B cell (primary cell): ENCODE measurements around the gene GRIP1. TPM values are rescaled to one million over a fixed set of nuclear protein-coding genes. Genes with fewer than 3 reads are reported as not detected.

Experiments used
- ATAC-seq: fragments of 200-7000 bp; cut with Tn5 transposase; one replicate; pipeline ENCODE4 v1.10.0; 2021; ENCODE audit warnings: low read depth, mild to moderate bottlenecking, moderate number of reproducible peaks, moderate library complexity
- CTCF ChIA-PET: fragments of 350-600 bp; sonication (Branson Sonifier 250); formaldehyde crosslinking; loops from one replicate; lab custom pipeline; 2021; ENCODE audit warnings: antibody characterized with exemption, inconsistent platforms; lab: Charles Lee
- POLR2A ChIA-PET: fragments of 350-600 bp; sonication (Branson Sonifier 250); formaldehyde crosslinking; loops from one replicate; lab custom pipeline; 2021; ENCODE audit warnings: antibody characterized with exemption; lab: Charles Lee
- DNase-seq: peaks from one replicate; pipeline ENCODE4 v3.0.0; 2013
- H2AFZ ChIP-seq: 2 replicates; pipeline ENCODE4 v1.6.1; 2012; ENCODE audit warnings: mild to moderate bottlenecking, low read depth, low read length; ENCODE audit not compliant: insufficient read depth, poor library complexity, severe bottlenecking
- H3K27ac ChIP-seq, 2 donors: 1 replicate in 1 of 2; 2 replicates in 1 of 2; pipeline ENCODE4 v1.5.1; 2012 to 2013; ENCODE audit warnings: low read length in 2 of 2, mild to moderate bottlenecking in 2 of 2, moderate library complexity in 1 of 2
- H3K27me3 ChIP-seq, 4 experiments: fragments of 200-600 bp in 1 of 4; sonication (generic) in 1 of 4; replicated peaks in 1 of 4; 1 replicate in 2 of 4; 2 replicates in 2 of 4; pipeline versions ENCODE4 v1.6.1 to v1.7.0; 2013 to 2016; ENCODE audit warnings: low read length in 3 of 4, mild to moderate bottlenecking in 2 of 4, mixed read lengths in 1 of 4, moderate library complexity in 1 of 4; ENCODE audit not compliant: insufficient read depth in 4 of 4, control insufficient read depth in 3 of 4; ENCODE audit errors: control extremely low read depth in 1 of 4
- H3K36me3 ChIP-seq, 2 experiments: replicated peaks in 1 of 2; 1 replicate in 1 of 2; 2 replicates in 1 of 2; pipeline versions ENCODE4 v1.6.1 to v1.7.1; 2013; ENCODE audit warnings: low read length in 1 of 2; ENCODE audit not compliant: insufficient read depth in 2 of 2, control insufficient read depth in 1 of 2; ENCODE audit errors: control extremely low read depth in 1 of 2, extremely low read depth in 1 of 2
- H3K4me1 ChIP-seq, 2 donors: fragments of 200-600 bp in 1 of 2; sonication (generic) in 1 of 2; 1 replicate in 1 of 2; 2 replicates in 1 of 2; pipeline versions ENCODE4 v1.5.1 to v1.6.1; 2013 to 2017; ENCODE audit warnings: low read length in 2 of 2; ENCODE audit not compliant: control insufficient read depth in 2 of 2, insufficient read depth in 2 of 2
- H3K4me2 ChIP-seq: replicated peaks from 2 replicates; pipeline ENCODE3; 2012; ENCODE audit warnings: mild to moderate bottlenecking, low read depth, low read length; ENCODE audit not compliant: poor library complexity, severe bottlenecking
- H3K4me3 ChIP-seq, 5 experiments: fragments of 200-600 bp in 1 of 5; sonication (generic) in 1 of 5; 1 replicate in 3 of 5; 2 replicates in 2 of 5; pipeline versions ENCODE4 v1.5.1 to v1.7.0; 2011 to 2016; ENCODE audit warnings: low read length in 4 of 5, mild to moderate bottlenecking in 4 of 5, low read depth in 2 of 5, control low read depth in 1 of 5, moderate library complexity in 1 of 5; ENCODE audit not compliant: insufficient read depth in 1 of 5; ENCODE audit errors: control extremely low read depth in 1 of 5, extremely low read depth in 1 of 5
- H3K79me2 ChIP-seq: fragments of 200-600 bp; sonication (generic); one replicate; pipeline ENCODE4 v1.6.0; 2016; ENCODE audit warnings: low read length; ENCODE audit not compliant: control insufficient read depth, insufficient read depth
- H3K9ac ChIP-seq: fragments of 200-600 bp; sonication (generic); 2 replicates; pipeline ENCODE4 v1.6.1; 2017; ENCODE audit warnings: mild to moderate bottlenecking, low read length, moderate library complexity
- H3K9me3 ChIP-seq, 3 donors: one replicate each; pipeline versions ENCODE4 v1.6.1 to v1.7.1; 2013; ENCODE audit warnings: low read length in 2 of 3; ENCODE audit not compliant: control insufficient read depth in 2 of 3, insufficient read depth in 1 of 3; ENCODE audit errors: control extremely low read depth in 1 of 3
- H4K20me1 ChIP-seq: 2 replicates; pipeline ENCODE4 v1.6.0; 2012; ENCODE audit warnings: mild to moderate bottlenecking, low read length; ENCODE audit not compliant: insufficient read depth, control insufficient read depth, poor library complexity, severe bottlenecking
- H3K27ac Mint-ChIP-seq: one replicate; pipeline ENCODE4 v1.8.0; 2021; ENCODE audit warnings: mixed read lengths
- H3K27me3 Mint-ChIP-seq: one replicate; pipeline ENCODE4 v1.8.0; 2021; ENCODE audit warnings: mixed read lengths
- H3K4me1 Mint-ChIP-seq: one replicate; pipeline ENCODE4 v1.8.0; 2021; ENCODE audit warnings: mixed read lengths
- H3K4me3 Mint-ChIP-seq: one replicate; pipeline ENCODE4 v1.8.0; 2021; ENCODE audit warnings: mixed read lengths
- H3K9me3 Mint-ChIP-seq: one replicate; pipeline ENCODE4 v1.8.0; 2022; ENCODE audit warnings: mixed read lengths; ENCODE audit not compliant: insufficient read depth
- CTCF ChIP-seq: fragments of 200-600 bp; IDR thresholded peaks from one replicate; pipeline ENCODE4 v1.8.0; 2022; ENCODE audit warnings: antibody characterized with exemption, mild to moderate bottlenecking
- EZH2 ChIP-seq: IDR thresholded peaks from 2 replicates; pipeline ENCODE4 v1.6.1; 2012; ENCODE audit warnings: borderline replicate concordance, low read depth, mild to moderate bottlenecking, moderate library complexity, low read length; ENCODE audit not compliant: insufficient read depth, poor library complexity, severe bottlenecking
- WGBS: methylation state at CpG from one replicate; pipeline ENCODE4 v1.1.5; 2013; ENCODE audit warnings: missing lambda C conversion rate; ENCODE audit not compliant: insufficient coverage; 5-methylcytosine and 5-hydroxymethylcytosine counted together
- intact Hi-C: fragments of 100-400 bp; cut with micrococcal nuclease; formaldehyde crosslinking; loops from one replicate; pipeline ENCODE4 v1.10.0; 2022
- polyA plus RNA-seq: library from polyadenylated mRNA; depleted of rRNA; stranded (reverse); fragments of >200 nt; gene quantifications from 2 replicates; pipeline ENCODE4 v1.2.3, GENCODE V29; 2012
- total RNA-seq, 2 donors: library from RNA; stranded (reverse); fragments of 120-200 nt in 1 of 2; gene quantifications; 1 replicate in 1 of 2; 2 replicates in 1 of 2; pipeline versions ENCODE4 v1.2.3 to v1.2.4, GENCODE V29; 2013 to 2022

GRIP1 gene
- total and polyA plus RNA-seq, 2 donors (not counting 1 experiment from before 2014, with no cell fraction given) = 0.22 TPM; not detected in 1

GRCh38 chr12:66426696-66427095, 252.2 kb downstream of the GRIP1 start:
- H3K4me3 ChIP-seq = no peak overlapping the region
- no peaks in the 10 kb centered on the region for H4K20me1 ChIP-seq
- no peaks in the 10 kb centered on the region for H3K4me1 ChIP-seq
- peaks cover 0 to 2% (median 0%) of the 10 kb centered on the region in 3 donors for H3K9me3 ChIP-seq
- no peak overlapping the region for H3K9ac ChIP-seq
- Mint-ChIP-seq H3K9me3 (peaks cover 6% of the 10 kb centered on the region), H3K4me3 (no peak overlapping the region), H3K27me3 (no peaks in the 10 kb centered on the region), H3K27ac (no peak overlapping the region), H3K4me1 (no peaks in the 10 kb centered on the region)
- TF ChIP-seq CTCF = no peak
- no peak for TF ChIP-seq EZH2
- no peak overlapping the region for H3K27ac ChIP-seq
- DNase-seq = no peak
- 100% methylated on average over 1 of the region's 2 CpGs for WGBS
- H3K36me3 ChIP-seq = no peaks in the 10 kb centered on the region
- H3K27me3 ChIP-seq = no peaks in the 10 kb centered on the region
- POLR2A ChIA-PET = no interaction called here
- CTCF ChIA-PET = no interaction called here
- H3K79me2 ChIP-seq = no peaks in the 10 kb centered on the region
- no peak overlapping the region for H3K4me2 ChIP-seq
- no peak overlapping the region for H2AFZ ChIP-seq
- intact Hi-C loops = no loop called here
- no peak for ATAC-seq

- H3K36me3 ChIP-seq = no peaks in the 10 kb centered on the region
- H3K9ac ChIP-seq = no peak overlapping the region
- no peak overlapping the region for H3K27ac Mint-ChIP-seq
- H3K27me3 ChIP-seq = no peaks in the 10 kb centered on the region
- peaks cover 0 to 2% (median 0%) of the 10 kb centered on the region in 3 donors for H3K9me3 ChIP-seq
- H2AFZ ChIP-seq = no peak overlapping the region
- intact Hi-C loops = no loop called here
- H3K27me3 Mint-ChIP-seq = no peaks in the 10 kb centered on the region
- peaks cover 6% of the 10 kb centered on the region for H3K9me3 Mint-ChIP-seq
- ChIA-PET CTCF (interaction anchor here (0.9 kb wide), 1 partner anchor 272 kb away, joined by 3 read pairs; no protein-coding TSS in a partner anchor), POLR2A (no interaction called here)
- no peak for ATAC-seq
- H3K27ac ChIP-seq = no peak overlapping the region
- H3K79me2 ChIP-seq = no peaks in the 10 kb centered on the region
- no peak overlapping the region for H3K4me2 ChIP-seq
- H3K4me3 ChIP-seq = no peak overlapping the region
- no peaks in the 10 kb centered on the region for H3K4me1 Mint-ChIP-seq
- no peaks in the 10 kb centered on the region for H3K4me1 ChIP-seq
- H3K4me3 Mint-ChIP-seq = no peak overlapping the region
- no peaks in the 10 kb centered on the region for H4K20me1 ChIP-seq
- no CpG with 5 or more reads among the region's 2 CpGs for WGBS
- TF ChIP-seq EZH2 (no peak), CTCF (no peak)
- DNase-seq = no peak
These were observed 255.6 kb downstream of the GRIP1 start for GRCh38 chr12:66423266-66423665.
